BLaER1 treated with 17β-estradiol and CSF1 and Interleukin-3, amounts not matched to agents 10 nM and 100 nM (cell line): ENCODE data around the gene GNA14.
A peak's percentile ranks its signal among the peaks of the same experiment; 100 is the strongest.

Experiments used
- H3K27ac ChIP-seq, 11 experiments: shearing (Covaris generic); formaldehyde crosslinking; 2 replicates each; pipeline ENCODE4 v1.8.1; 2022
- H3K27me3 ChIP-seq, 11 experiments: shearing (Covaris generic); formaldehyde crosslinking; 2 replicates each; pipeline ENCODE4 v1.8.1; 2022
- H3K36me3 ChIP-seq, 11 experiments: shearing (Covaris generic); formaldehyde crosslinking; 2 replicates each; pipeline ENCODE4 v1.8.1; 2022
- H3K4me1 ChIP-seq, 10 experiments: shearing (Covaris generic); formaldehyde crosslinking; 2 replicates each; pipeline ENCODE4 v1.8.1; 2022
- H3K4me2 ChIP-seq, 11 experiments: shearing (Covaris generic); formaldehyde crosslinking; 2 replicates each; pipeline ENCODE4 v1.8.1; 2022
- H3K4me3 ChIP-seq, 10 experiments: shearing (Covaris generic); formaldehyde crosslinking; 2 replicates each; pipeline ENCODE4 v1.8.1; 2022
- H3K9ac ChIP-seq, 11 experiments: shearing (Covaris generic); formaldehyde crosslinking; 2 replicates each; pipeline ENCODE4 v1.8.1; 2022
- H3K9me3 ChIP-seq, 11 experiments: shearing (Covaris generic); formaldehyde crosslinking; replicated peaks in 1 of 11; 2 replicates each; pipeline ENCODE4 v1.8.1; 2022
- H4K20me1 ChIP-seq, 11 experiments: shearing (Covaris generic); formaldehyde crosslinking; 2 replicates each; pipeline ENCODE4 v1.8.1; 2022
- Cebpa-rat ChIP-seq, 11 experiments: shearing (Covaris generic); IDR thresholded peaks; 2 replicates each; pipeline ENCODE4 v1.8.1; 2022

GNA14 gene

DNA sequence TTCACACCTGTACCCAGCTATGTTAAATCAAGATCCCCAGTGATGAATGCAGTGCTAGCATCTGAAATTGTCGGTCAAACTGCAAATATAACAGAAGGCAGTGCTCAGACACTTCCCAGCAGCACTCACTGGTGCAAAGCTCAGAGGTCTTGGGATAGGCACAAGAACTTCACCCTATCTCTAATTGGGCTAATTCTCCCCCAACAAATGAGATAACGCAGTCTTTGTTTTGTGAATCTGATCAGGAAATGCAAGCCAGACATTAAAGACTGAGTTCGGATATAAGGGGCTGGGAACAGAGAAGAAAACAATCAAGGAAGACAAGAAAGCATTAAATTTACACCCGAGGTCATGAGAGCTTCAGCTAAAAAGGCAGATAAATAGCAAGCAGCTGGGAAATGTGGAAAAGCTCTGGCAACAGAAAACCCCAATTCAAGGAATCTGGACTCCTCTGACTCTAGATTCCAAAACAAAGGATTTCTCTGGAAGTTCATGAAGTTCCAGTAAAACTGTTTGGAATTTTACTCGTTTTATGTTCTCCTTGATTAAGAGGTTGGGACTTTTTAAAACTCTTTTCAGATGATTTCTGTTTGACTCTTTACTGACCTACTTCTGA lies 65.1 kb downstream of the GNA14 start:
- H3K9me3 ChIP-seq = no peaks in the 10 kb centered on the region
- H4K20me1 ChIP-seq = no peaks in the 10 kb centered on the region
- H3K4me2 ChIP-seq = no peak overlapping the region
- H3K4me1 ChIP-seq = peaks cover 0 to 4% (median 1%) of the 10 kb centered on the region in 10 experiments; a peak in 5 of 20 replicates
- TF ChIP-seq Cebpa-rat (IDR thresholded peaks at IDR 0.05) = no peak
- H3K4me3 ChIP-seq = no peak overlapping the region
- no peaks in the 10 kb centered on the region for H3K36me3 ChIP-seq
- H3K27ac ChIP-seq = no peak overlapping the region
- H3K9ac ChIP-seq = no peak overlapping the region
- no peaks in the 10 kb centered on the region for H3K27me3 ChIP-seq

DNA sequence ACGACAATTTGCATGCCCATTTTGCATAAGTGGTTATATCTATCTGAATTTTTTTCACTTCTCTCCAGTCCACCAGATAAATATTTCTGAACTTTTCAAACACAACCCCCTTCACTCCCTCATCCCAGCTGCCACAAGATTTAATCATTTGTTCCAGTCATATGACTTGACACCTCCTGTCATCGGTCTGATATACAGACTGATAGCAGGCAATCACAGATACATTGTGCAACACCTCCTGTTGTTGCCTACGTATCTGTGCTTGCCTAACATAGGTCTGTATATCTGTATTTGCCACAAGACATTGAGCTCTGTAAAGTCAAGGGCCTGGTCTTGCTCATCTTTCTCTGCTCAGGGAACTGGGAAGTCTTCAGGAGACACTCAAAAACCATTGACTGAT lies 65.6 kb downstream of the GNA14 start:
- H3K9me3 ChIP-seq = no peaks in the 10 kb centered on the region
- no peak overlapping the region for H3K4me2 ChIP-seq

DNA sequence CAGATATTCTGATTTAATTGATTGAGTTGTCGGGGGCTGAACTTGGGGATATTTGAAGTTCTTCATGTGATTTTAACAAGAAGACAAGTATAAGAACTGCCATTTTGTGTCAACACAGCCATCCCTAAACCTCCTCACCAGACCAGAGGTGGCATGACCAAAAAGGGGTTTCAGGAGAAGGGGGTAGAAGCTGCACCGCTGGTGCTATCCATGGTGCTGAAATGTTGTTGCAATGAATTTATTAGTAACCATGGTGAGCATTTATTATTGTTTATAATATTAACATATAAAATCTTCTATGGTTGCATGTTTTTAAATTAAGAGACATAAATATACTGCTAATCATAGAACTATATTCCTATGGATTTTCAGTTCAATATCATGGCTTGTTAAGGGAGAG lies 72.3 kb downstream of the GNA14 start:
- H3K4me2 ChIP-seq = no peak overlapping the region
- H4K20me1 ChIP-seq = no peaks in the 10 kb centered on the region
- no peaks in the 10 kb centered on the region for H3K9me3 ChIP-seq
- H3K36me3 ChIP-seq = no peaks in the 10 kb centered on the region
- no peaks in the 10 kb centered on the region for H3K4me1 ChIP-seq
- no peaks in the 10 kb centered on the region for H3K27me3 ChIP-seq
- no peak overlapping the region for H3K9ac ChIP-seq
- TF ChIP-seq Cebpa-rat (IDR thresholded peaks at IDR 0.05) = no peak
- no peak overlapping the region for H3K4me3 ChIP-seq
- no peak overlapping the region for H3K27ac ChIP-seq

More for the DNA sequence above, 65.6 kb downstream of the GNA14 start:
- no peaks in the 10 kb centered on the region for H3K36me3 ChIP-seq
- 0 out of 22 replicates have a peak, but pooled peaks of 1 of the 11 experiments have one; percentile 28 for TF ChIP-seq Cebpa-rat (IDR thresholded peaks at IDR 0.05)
- H4K20me1 ChIP-seq = no peaks in the 10 kb centered on the region
- no peak overlapping the region for H3K4me3 ChIP-seq
- H3K27ac ChIP-seq = no peak overlapping the region
- H3K9ac ChIP-seq = no peak overlapping the region
- H3K4me1 ChIP-seq = no peaks in the 10 kb centered on the region
- no peaks in the 10 kb centered on the region for H3K27me3 ChIP-seq

DNA sequence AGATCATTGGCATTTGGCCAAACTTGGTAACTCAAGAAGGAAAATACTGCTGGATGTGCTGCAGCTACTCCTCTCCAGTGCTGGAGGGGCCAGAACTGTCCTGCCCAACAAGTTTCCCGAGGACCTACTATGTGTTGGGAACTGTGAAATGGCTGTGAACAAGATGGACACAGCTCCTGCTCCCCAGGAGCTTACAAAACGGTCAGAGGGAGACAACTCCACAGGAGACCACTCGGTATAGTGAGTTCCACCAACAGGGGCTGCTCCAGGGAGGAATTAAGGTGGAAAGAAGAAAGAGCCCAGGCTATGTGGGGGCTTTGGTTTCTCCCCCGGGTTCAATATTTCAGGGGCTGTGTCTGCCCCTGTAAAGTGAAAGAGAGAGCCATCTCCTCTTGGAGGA lies 78.8 kb downstream of the GNA14 start:
- no peak for TF ChIP-seq Cebpa-rat (IDR thresholded peaks at IDR 0.05)
- Histone ChIP-seq H3K4me3 (no peak overlapping the region), H3K4me1 (no peaks in the 10 kb centered on the region), H3K36me3 (no peaks in the 10 kb centered on the region), H3K27me3 (no peaks in the 10 kb centered on the region), H3K9me3 (no peaks in the 10 kb centered on the region), H3K9ac (no peak overlapping the region), H3K27ac (no peak overlapping the region), H3K4me2 (no peak overlapping the region), H4K20me1 (no peaks in the 10 kb centered on the region)

DNA sequence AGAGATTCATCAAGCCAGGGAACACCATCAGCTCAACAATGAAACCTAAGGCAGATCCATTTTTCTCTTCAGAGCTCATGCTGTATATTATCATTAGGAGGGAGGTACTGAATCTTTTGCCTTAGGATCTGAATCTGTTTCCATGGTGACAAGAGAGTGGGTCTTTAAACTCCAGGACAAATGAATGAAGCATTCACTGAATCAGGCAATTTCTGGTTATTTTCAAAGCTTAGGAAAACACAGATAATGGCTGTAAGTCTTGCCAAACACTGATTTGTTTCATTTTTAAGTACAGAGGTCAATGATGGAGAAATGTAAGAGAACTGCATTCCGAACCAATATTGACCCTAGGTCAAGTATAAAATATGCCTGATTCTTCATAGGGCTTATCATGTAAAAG lies 84.9 kb downstream of the GNA14 start:
- H3K4me2 ChIP-seq = peak overlapping the region in 3 of 11 experiments; percentile 43 to 73 (median 62); a peak in 4 of 22 replicates
- no peak overlapping the region for H3K4me3 ChIP-seq
- TF ChIP-seq Cebpa-rat (IDR thresholded peaks at IDR 0.05) = no peak
- H3K36me3 ChIP-seq = no peaks in the 10 kb centered on the region
- H3K9ac ChIP-seq = no peak overlapping the region
- no peaks in the 10 kb centered on the region for H3K27me3 ChIP-seq
- H4K20me1 ChIP-seq = no peaks in the 10 kb centered on the region
- H3K27ac ChIP-seq = no peak overlapping the region
- H3K4me1 ChIP-seq = peaks cover 0 to 31% (median 0%) of the 10 kb centered on the region in 10 experiments; a peak in 8 of 20 replicates
- no peaks in the 10 kb centered on the region for H3K9me3 ChIP-seq

DNA sequence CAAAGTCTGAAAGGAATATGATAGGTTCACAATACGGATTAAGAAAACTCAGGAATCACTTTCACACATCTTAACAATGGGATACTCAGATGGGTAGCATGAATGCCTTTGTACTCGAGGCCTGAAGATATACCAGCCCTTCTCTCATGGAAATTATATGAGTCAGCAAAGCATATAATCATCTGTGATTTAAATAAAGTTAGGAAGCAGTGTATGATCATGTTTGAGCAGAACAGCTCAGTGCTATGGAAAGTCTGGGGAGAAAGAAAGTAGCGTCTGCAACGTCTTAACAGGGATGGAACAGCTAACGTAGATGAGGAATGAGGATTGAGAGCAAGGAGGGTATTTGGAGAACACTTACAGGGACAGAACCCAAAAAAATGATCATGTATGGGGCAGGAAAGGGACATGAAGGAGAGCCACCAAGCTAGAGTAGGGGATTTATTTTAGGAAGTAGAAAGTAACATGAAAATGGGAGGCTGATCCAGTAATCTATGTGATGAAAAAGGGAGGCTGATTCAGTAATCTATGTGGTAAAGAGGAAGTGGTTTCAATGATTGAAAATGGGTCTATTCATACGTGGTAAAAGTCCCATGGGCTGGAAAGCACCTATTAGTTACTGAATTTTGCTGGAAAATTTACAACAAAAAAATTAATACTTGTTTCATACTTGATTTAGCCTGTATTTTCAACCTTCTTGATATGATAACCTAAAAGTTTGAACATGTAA lies 85.9 kb downstream of the GNA14 start:
- no peak for TF ChIP-seq Cebpa-rat (IDR thresholded peaks at IDR 0.05)
- Histone ChIP-seq H3K27ac (peak overlapping the region in 3 of 11 experiments; percentile 47 to 62 (median 58); a peak in 7 of 22 replicates), H4K20me1 (no peaks in the 10 kb centered on the region), H3K36me3 (no peaks in the 10 kb centered on the region), H3K4me2 (peak overlapping the region in 3 of 11 experiments; percentile 43 to 73 (median 62); a peak in 6 of 22 replicates), H3K4me3 (no peak overlapping the region), H3K4me1 (peaks cover 0 to 31% (median 0%) of the 10 kb centered on the region in 10 experiments; a peak in 8 of 20 replicates), H3K9ac (peak overlapping the region in 1 of 11 experiments; percentile 14; a peak in 1 of 22 replicates), H3K9me3 (no peaks in the 10 kb centered on the region), H3K27me3 (no peaks in the 10 kb centered on the region)

DNA sequence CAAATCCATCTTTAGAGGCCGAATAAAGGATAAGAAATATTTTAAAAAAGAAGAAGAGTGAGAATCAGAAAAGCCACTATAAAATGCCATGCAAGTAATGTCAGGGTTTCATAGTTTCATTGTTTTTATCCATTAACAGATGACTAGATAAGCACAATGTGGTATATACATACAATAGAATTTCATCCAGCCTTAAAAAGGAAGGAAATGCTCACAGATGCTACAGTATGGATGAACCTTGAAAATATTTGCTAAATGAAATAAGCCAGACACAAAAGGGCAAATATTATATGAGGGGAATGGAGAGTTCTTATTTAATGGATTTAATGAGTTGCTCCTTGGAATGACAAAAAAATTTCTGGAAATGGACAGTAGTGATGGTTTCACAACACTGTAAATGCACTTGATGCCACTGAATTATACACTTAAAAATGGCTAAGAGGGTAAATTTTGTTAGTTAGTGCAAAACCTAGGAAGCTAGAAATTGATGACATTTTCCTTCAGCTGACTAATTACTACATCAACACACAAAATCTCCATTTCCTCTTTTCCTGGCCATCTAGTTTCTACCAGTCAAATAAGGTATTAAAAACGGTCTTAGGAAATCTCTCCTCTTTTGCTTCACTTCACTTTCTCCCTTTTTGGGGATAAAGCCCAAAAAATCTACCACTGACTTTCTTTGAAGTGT lies 86.6 kb downstream of the GNA14 start:
- no peaks in the 10 kb centered on the region for H3K9me3 ChIP-seq
- no peaks in the 10 kb centered on the region for H3K36me3 ChIP-seq
- peaks cover 0 to 31% (median 0%) of the 10 kb centered on the region in 10 experiments; a peak in 8 of 20 replicates for H3K4me1 ChIP-seq
- H3K27me3 ChIP-seq = no peaks in the 10 kb centered on the region
- H3K4me2 ChIP-seq = peak overlapping the region in 3 of 11 experiments; percentile 43 to 73 (median 62); a peak in 6 of 22 replicates
- H3K27ac ChIP-seq = peak overlapping the region in 3 of 11 experiments; percentile 47 to 62 (median 58); a peak in 5 of 22 replicates
- TF ChIP-seq Cebpa-rat (IDR thresholded peaks at IDR 0.05) = no peak
- H3K9ac ChIP-seq = peak overlapping the region in 1 of 11 experiments; percentile 14; a peak in 1 of 22 replicates
- H3K4me3 ChIP-seq = no peak overlapping the region
- no peaks in the 10 kb centered on the region for H4K20me1 ChIP-seq

DNA sequence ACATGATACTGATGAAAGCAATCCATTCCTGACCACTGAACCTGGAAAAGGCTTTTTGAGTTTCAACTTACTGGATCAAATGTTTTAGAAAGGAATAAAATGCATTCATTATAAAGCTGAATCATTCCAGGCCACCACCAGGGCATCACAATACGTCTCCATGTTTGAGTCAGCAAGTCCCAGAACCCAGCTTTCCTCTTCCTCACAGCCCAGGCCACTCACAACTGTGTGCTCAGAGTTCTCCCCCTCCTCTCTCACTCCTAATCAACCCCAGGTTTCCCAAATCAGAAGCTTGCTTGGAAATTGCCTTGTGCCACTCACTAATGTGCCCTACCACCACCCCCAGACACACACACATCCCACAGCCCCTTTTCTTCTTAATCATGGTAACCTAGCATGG lies 91.7 kb downstream of the GNA14 start:
- Histone ChIP-seq H3K4me2 (no peak overlapping the region), H3K27me3 (no peaks in the 10 kb centered on the region), H3K4me3 (no peak overlapping the region), H3K36me3 (no peaks in the 10 kb centered on the region), H3K27ac (no peak overlapping the region), H3K4me1 (peaks cover 0 to 10% (median 0%) of the 10 kb centered on the region in 10 experiments; a peak in 6 of 20 replicates), H4K20me1 (no peaks in the 10 kb centered on the region), H3K9me3 (no peaks in the 10 kb centered on the region), H3K9ac (no peak overlapping the region)
- no peak for TF ChIP-seq Cebpa-rat (IDR thresholded peaks at IDR 0.05)

DNA sequence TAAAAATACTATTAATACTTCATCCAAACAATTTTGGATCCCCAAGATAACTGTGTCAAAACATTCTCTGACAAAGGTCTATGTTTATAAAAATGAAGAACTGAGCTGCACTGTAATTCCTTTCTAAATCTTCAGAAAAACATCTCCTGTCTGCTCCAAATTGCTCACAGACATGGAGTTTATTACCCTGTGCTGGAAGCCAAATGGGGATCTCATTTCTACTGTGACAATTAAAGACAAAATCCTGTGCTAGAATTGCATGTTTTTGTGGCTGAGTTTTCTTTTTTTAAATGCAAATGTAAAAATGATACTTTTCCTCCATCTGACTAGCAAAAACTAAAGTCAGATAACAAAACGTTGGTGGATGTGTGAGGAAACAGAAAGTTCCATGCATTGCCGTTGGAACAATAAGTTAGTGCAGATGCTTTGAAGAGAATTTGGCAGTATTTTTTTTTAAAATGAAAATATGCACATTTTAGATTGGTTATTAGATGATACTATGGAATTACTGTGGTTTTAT lies 93.5 kb downstream of the GNA14 start:
- no peak overlapping the region for H3K27ac ChIP-seq
- no peak for TF ChIP-seq Cebpa-rat (IDR thresholded peaks at IDR 0.05)

More for the DNA sequence above, 93.5 kb downstream of the GNA14 start:
- Histone ChIP-seq H3K9ac (no peak overlapping the region), H3K4me1 (no peaks in the 10 kb centered on the region), H3K4me3 (no peak overlapping the region), H4K20me1 (no peaks in the 10 kb centered on the region), H3K9me3 (no peaks in the 10 kb centered on the region), H3K27me3 (no peaks in the 10 kb centered on the region), H3K4me2 (no peak overlapping the region), H3K36me3 (no peaks in the 10 kb centered on the region)
